HG03354 (cell line): ENCODE measurements around the gene MYB.
"Not testable (repeated sequence)": the region's sequence is repeated elsewhere in the genome, so short reads cannot be mapped to it uniquely, and the experiment has no call there.

Experiments used
- ATAC-seq: cut with Tn5 transposase; IDR thresholded peaks from one replicate; pipeline ENCODE4 v1.9.1; 2021; ENCODE audit warnings: mild to moderate bottlenecking; ENCODE audit not compliant: unreplicated experiment, poor library complexity, severe bottlenecking

The MYB gene

GRCh38 chr6:135236319-135236718 is 55.2 kb downstream of the MYB start:
- ATAC-seq = no peak

GRCh38 chr6:135236732-135237131 is 55.6 kb downstream of the MYB start:
- ATAC-seq = no peak

- ATAC-seq = no peak
These were observed 59.6 kb downstream of the MYB start for GRCh38 chr6:135240711-135241110.

GRCh38 chr6:135243871-135244796 is 63.0 kb downstream of the MYB start:
- no peak for ATAC-seq

- ATAC-seq = no peak
These were observed 63.7 kb downstream of the MYB start for GRCh38 chr6:135244805-135245204.

GRCh38 chr6:135246412-135247012 is 65.4 kb downstream of the MYB start:
- not testable (repeated sequence) for ATAC-seq

- ATAC-seq = no peak
These were observed 69.1 kb downstream of the MYB start for GRCh38 chr6:135250234-135250633.

GRCh38 chr6:135250751-135251497 is 69.8 kb downstream of the MYB start:
- no peak for ATAC-seq

GRCh38 chr6:135251498-135252441 is 70.7 kb downstream of the MYB start:
- no peak for ATAC-seq

- no peak for ATAC-seq
These were observed 73.4 kb downstream of the MYB start for GRCh38 chr6:135254471-135254870.

GRCh38 chr6:135256866-135257265 is 75.8 kb downstream of the MYB start:
- ATAC-seq = no peak

- no peak for ATAC-seq
These were observed 76.7 kb downstream of the MYB start for GRCh38 chr6:135257631-135258405.

GRCh38 chr6:135258970-135259369 is 77.9 kb downstream of the MYB start:
- no peak for ATAC-seq

GRCh38 chr6:135260612-135261011 is 79.5 kb downstream of the MYB start:
- no peak for ATAC-seq

- ATAC-seq = no peak
These were observed 81.0 kb downstream of the MYB start for GRCh38 chr6:135261872-135262725.

GRCh38 chr6:135265278-135265677 is 84.2 kb downstream of the MYB start:
- ATAC-seq = no peak

- ATAC-seq = no peak
These were observed 85.6 kb downstream of the MYB start for GRCh38 chr6:135266675-135267074.

GRCh38 chr6:135267085-135267484 is 86.0 kb downstream of the MYB start:
- no peak for ATAC-seq
